Measurements from ENCODE around the gene EPS8L1.
A peak's percentile ranks its signal among the peaks of the same experiment; 100 is the strongest.
"Not testable (repeated sequence)": the region's sequence is repeated elsewhere in the genome, so short reads cannot be mapped to it uniquely, and the experiment has no call there.

Gene EPS8L1

GRCh38 chr19:55092423-55093318, 17.0 kb downstream of the EPS8L1 start:
- no peak for FAIRE-seq
- no peak for DNase-seq (ENCODE audit: insufficient read length, low spot score)

DNA sequence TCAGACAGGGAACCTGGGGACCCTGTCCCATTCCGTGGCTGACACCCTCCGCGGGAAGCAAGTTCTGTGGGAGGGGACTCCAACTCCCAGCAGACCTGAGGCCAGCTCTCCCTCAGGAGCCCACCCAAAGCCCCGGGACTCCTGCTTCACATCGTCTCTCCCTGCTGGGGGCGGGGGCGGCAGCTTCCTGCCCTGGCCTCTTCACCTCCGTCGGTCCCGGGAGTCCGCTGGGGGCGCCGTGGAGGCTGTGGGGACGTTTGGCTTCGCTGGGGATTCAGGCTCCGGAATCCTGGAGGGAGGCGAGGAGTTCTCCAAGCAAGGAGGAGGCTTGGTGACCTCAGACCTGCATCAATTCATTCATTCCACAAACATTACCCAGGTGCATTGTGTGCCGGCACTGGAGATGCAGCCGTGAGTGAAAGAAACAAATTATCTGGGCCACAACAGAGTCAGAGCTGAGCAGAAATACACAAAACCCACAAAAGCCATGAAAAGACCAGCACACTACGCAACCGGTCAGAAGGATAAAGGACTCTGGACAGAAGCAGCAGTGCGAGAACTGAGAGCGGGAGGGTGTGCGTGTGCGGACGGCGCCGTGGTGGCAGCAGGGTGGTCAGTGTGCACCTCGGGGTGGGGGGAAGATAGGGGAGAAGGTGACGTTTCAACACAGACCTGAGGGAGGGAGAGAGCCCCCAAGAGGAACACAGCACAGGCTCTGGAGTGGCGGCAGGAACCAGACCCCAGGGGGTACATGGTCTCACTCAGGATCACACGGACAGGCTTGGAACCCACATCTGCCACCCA, 19.0 kb downstream of the EPS8L1 start:
- no peak for DNase-seq (ENCODE audit: insufficient read length, low spot score)

DNA sequence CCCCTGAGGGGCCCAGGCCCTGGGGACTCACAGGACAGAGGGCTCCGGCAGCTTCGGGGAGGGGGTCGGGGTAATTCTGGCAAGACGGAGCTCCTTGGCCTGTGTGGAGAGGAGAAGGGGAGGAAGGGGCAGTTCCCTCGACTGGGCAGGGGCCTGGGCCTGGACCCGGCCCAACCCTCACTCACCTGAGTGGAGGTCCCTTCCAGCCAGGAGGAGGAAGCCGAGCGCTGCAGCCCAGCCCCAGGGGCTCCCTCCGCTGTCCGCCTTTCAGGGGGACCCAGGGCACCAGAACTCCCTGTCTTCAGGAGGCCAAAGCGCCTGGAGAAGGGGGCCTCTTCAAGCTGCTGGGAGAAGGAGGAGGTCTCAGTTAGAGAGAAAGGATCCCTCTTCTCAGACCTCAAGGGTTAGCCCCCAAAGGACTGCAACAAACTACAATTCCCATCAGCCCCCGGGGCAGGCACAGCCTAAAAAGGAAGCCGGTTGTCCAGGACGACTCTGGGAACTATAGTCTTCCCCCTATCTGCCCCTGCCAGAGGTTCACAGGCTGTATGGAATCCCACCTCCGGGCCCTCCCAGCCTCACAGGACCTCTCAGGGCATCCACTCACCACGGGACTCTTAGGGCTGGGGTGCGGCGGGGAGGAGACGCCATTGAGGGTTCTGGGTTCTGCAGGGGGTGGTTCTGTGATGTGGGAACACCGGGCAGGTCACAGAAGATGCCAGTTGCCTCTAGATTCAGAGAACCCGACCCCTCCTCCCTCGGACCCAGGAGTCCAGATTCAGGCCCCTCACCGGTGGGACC, 19.8 kb downstream of the EPS8L1 start:
- FAIRE-seq (no peak), DNase-seq (ENCODE audit: insufficient read length, low spot score) (no peak)

More for the DNA sequence above, 19.0 kb downstream of the EPS8L1 start:
- FAIRE-seq, result no peak

- DNase-seq (ENCODE audit: insufficient read length, low spot score) (no peak), FAIRE-seq (no peak)
Observed at GRCh38 chr19:55096061-55096701, 20.5 kb downstream of the EPS8L1 start.

DNA sequence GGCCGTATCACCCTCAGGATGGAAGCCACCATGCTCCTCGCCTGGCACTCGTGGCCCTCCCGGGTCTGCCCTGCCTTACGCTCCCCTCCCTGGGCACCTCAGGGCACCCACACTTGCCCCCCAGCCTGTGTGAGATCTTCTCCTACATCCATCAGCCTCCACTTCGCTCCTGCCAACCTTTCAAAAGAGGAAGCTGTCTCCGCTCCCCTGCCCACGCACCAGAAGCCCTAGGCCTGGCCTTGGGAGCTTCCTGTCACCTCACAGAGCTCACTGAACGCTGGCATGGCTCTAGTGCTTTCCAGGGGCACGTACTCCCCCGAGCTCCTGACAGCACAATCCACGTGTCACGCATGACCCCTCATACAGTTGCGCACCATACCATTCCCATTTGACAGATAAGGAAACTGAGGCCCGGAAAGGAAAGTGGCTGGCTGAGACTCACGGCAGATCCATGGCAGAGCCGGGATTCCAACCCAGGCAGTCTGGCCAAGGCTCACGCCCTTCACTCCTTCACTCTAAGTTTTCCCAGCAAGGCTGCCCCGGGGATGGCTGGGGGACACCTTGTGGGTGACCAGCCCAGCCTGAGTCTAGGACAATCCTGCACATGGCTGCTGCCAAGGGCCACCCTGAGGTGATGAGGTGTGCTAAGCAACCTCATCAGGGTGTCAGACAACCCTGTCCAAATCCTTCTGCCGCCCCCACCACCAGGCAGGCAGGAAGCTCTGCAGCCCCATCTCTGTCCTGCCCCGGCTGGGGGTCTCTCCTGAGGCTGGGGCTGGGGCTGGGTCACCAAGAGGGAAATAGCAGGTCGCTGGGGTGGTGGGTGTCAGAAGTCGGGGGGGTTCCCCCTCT, 22.4 kb downstream of the EPS8L1 start:
- no peak for FAIRE-seq

GRCh38 chr19:55098716-55099556, 23.3 kb downstream of the EPS8L1 start:
- no peak for FAIRE-seq
- no peak for DNase-seq (ENCODE audit: insufficient read length, low spot score)

More for the DNA sequence above, 22.4 kb downstream of the EPS8L1 start:
- DNase-seq (ENCODE audit: insufficient read length, low spot score), result no peak

GRCh38 chr19:55099557-55100506, 24.2 kb downstream of the EPS8L1 start:
- FAIRE-seq (peak; percentile 26), DNase-seq (ENCODE audit: insufficient read length, low spot score) (no peak)

GRCh38 chr19:55101261-55101660, 25.6 kb downstream of the EPS8L1 start:
- FAIRE-seq, result no peak

DNA sequence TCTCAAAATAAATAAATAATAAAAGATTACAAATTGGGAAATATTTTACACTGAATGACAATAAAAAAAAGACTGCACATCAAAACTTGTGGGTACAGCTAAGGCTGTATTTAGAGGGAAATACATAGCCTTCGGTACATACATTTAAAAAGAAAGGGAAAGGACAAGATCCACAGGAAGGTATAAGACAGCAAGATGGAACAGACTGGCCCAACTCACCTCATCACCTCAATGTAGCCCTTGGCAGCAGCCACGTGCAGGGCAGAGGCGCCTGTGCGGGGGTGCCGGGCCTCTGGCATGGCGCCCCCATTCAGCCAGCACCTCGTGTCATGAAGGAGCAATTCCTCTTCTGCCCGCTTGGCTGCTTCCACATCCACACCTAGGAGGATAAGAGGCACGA, 27.5 kb downstream of the EPS8L1 start:
- DNase-seq (ENCODE audit: insufficient read length, low spot score), result no peak
- FAIRE-seq, result no peak

More at GRCh38 chr19:55101261-55101660, 25.6 kb downstream of the EPS8L1 start:
- DNase-seq (ENCODE audit: insufficient read length, low spot score), result no peak

GRCh38 chr19:55105237-55105636, 29.6 kb downstream of the EPS8L1 start:
- no peak for DNase-seq (ENCODE audit: insufficient read length, low spot score)
- FAIRE-seq, result no peak

DNA sequence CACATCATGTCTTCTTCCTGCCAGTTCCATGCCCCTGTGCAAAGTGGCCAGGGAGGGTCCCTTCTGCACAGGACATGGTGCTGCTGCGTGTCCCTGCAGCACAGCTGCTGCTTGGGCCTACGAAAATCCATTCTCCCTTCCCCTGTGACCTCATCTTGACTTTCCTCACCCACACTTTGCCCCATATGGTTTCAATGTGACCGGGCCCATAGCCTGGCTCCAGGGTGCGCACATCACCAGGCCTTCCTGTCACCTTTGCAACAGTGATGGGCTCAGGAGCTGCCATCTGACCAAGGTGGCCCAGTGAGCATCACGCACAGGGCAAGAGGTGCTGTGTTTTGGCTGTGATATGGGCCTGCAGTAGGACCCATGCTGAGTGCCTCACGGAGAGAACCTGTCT, 30.9 kb downstream of the EPS8L1 start:
- FAIRE-seq, result no peak

GRCh38 chr19:55107252-55107651, 31.6 kb downstream of the EPS8L1 start:
- not testable (repeated sequence) for FAIRE-seq; DNase-seq (ENCODE audit: insufficient read length, low spot score)

More for the DNA sequence above, 30.9 kb downstream of the EPS8L1 start:
- no peak for DNase-seq (ENCODE audit: insufficient read length, low spot score)

GRCh38 chr19:55109527-55110291, 34.0 kb downstream of the EPS8L1 start:
- DNase-seq (ENCODE audit: insufficient read length, low spot score), result no peak
- no peak for FAIRE-seq

DNA sequence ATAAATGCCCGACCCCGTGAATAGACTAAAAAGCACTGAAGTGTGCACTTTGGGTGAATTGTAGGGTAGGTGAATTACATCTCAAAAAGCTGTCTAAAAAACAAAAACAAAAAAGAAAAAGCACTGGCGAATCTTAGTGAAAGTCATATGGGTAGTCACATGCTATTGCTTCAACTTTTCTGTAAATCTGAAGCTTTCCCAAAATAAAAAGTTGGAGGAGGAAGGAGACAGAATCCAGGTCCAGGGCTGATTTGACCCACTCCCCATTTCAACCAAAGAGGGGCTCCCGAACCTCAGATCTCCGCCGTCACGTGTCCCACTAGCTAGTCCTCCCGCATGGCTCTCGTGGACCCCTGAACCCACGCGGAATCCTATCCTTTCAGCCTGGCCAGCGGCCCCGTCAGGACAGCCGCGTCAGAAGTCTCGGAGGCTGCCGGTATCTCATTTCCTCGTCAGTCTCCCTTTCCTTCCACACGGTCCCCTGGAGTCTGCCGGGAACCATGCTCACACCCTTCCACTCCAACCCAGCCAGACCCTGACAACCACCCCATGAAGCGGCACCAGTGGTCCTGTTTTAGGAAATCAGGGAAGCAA, 35.7 kb downstream of the EPS8L1 start:
- no peak for FAIRE-seq
- no peak for DNase-seq (ENCODE audit: insufficient read length, low spot score)

DNA sequence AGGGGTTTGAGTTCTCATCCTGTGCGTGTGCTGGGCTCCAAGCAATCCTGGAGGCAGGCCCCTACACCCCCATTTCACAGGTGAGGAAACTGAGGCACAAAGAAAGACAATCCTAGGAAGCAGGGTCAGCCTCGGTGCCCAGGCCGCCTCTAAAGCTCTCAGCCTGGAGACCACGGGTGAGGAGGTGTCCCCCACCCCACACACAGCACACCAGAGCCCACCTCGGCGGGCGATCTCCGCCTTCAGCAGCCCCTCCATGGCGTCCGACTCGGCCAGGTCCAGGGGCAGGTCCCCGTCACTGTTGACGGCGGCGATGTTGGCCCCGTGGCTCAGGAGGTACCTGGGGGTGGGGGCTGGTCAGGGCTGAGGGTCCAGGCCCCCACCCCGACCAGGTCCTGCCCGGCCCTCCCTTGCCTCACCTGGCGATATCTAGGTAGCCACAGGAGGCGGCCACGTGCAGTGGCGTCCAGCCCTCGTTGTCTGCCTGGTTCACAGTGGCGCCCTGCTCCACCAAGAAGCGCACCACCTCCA, 36.6 kb downstream of the EPS8L1 start:
- FAIRE-seq (no peak), DNase-seq (ENCODE audit: insufficient read length, low spot score) (no peak)
